A673 (cell line): ENCODE results near the gene VSIG2. TPM values are rescaled to one million over a fixed set of nuclear protein-coding genes. Genes with fewer than 3 reads are reported as not detected.
A peak's percentile ranks its signal among the peaks of the same experiment; 100 is the strongest.

Experiments used
- BruUV-seq: library from RNA; stranded (reverse); fragments of 400-500 nt; replicated peaks from 2 replicates; lab custom pipeline; 2021; lab: Mats Ljungman, UMichigan
- CTCF ChIA-PET: fragments of 300-600 bp; sonication (Branson Sonifier 250); formaldehyde crosslinking; loops from one replicate; lab custom pipeline; 2022; ENCODE audit warnings: antibody characterized with exemption; lab: Charles Lee
- POLR2A ChIA-PET: fragments of 300-600 bp; sonication (Branson Sonifier 250); formaldehyde crosslinking; loops from one replicate; lab custom pipeline; 2022; ENCODE audit warnings: antibody characterized with exemption; ENCODE audit not compliant: low non-redundant PET; lab: Charles Lee
- DNase-seq: peaks from one replicate; pipeline ENCODE4 v3.0.0-alpha.2; 2015; ENCODE audit warnings: low spot score
- H3K27ac ChIP-seq: fragments of 200-600 bp; sonication (generic); 2 replicates; pipeline ENCODE4 v1.5.1; 2016; ENCODE audit warnings: mixed run types, low read depth, mild to moderate bottlenecking, mixed read lengths, antibody characterized with exemption, low read length; ENCODE audit not compliant: poor library complexity, severe bottlenecking
- H3K27me3 ChIP-seq: fragments of 200-600 bp; sonication (generic); replicated peaks from 2 replicates; pipeline ENCODE4 v1.6.1; 2017; ENCODE audit warnings: mixed run types, low read depth, mild to moderate bottlenecking, mixed read lengths, antibody characterized with exemption, low read length; ENCODE audit not compliant: insufficient read depth, poor library complexity
- H3K36me3 ChIP-seq: fragments of 200-600 bp; sonication (generic); 2 replicates; pipeline ENCODE4 v1.6.1; 2016; ENCODE audit warnings: mixed run types, mild to moderate bottlenecking, mixed read lengths, antibody characterized with exemption, low read length; ENCODE audit not compliant: insufficient read depth, poor library complexity, severe bottlenecking
- H3K4me1 ChIP-seq: fragments of 200-600 bp; sonication (generic); 2 replicates; pipeline ENCODE4 v1.6.1; 2017; ENCODE audit warnings: mixed run types, mild to moderate bottlenecking, mixed read lengths, antibody characterized with exemption, low read length; ENCODE audit not compliant: insufficient read depth, poor library complexity, severe bottlenecking
- H3K4me3 ChIP-seq: fragments of 200-600 bp; sonication (generic); 2 replicates; pipeline ENCODE4 v1.5.1; 2016; ENCODE audit warnings: low read depth, mixed run types, mild to moderate bottlenecking, mixed read lengths, low read length; ENCODE audit not compliant: poor library complexity, severe bottlenecking
- H3K9me3 ChIP-seq: fragments of 200-600 bp; sonication (generic); 2 replicates; pipeline ENCODE4 v1.6.1; 2016; ENCODE audit warnings: mixed run types, low read depth, mild to moderate bottlenecking, mixed read lengths, antibody characterized with exemption, low read length; ENCODE audit not compliant: poor library complexity, severe bottlenecking
- EZH2 ChIP-seq: fragments of 200-600 bp; sonication (generic); IDR thresholded peaks from 2 replicates; pipeline ENCODE4 v1.6.1; 2017; ENCODE audit warnings: borderline replicate concordance, low read depth, mild to moderate bottlenecking, mixed read lengths, antibody characterized with exemption, low read length; ENCODE audit not compliant: poor library complexity, severe bottlenecking
- intact Hi-C: fragments of 100-400 bp; cut with micrococcal nuclease; formaldehyde crosslinking; loops from one replicate; pipeline ENCODE4 v1.10.0; 2022; ENCODE audit not compliant: unreplicated experiment
- total RNA-seq: library from RNA; stranded (reverse); gene quantifications from 2 replicates; pipeline ENCODE4 v1.2.3, GENCODE V29; 2021
- TF ChIP-seq, protein P1 (sequence below): fragments of 300-800, 200-600 bp; sonication (generic); conservative IDR thresholded peaks from 2 replicates; pipeline ENCODE4 v1.5.1; 2017; ENCODE audit warnings: low read depth, mild to moderate bottlenecking, antibody characterized with exemption, low read length, moderate library complexity, mixed read lengths

The VSIG2 gene
- total RNA-seq, 1 experiment from 2014 or later = not detected

DNA sequence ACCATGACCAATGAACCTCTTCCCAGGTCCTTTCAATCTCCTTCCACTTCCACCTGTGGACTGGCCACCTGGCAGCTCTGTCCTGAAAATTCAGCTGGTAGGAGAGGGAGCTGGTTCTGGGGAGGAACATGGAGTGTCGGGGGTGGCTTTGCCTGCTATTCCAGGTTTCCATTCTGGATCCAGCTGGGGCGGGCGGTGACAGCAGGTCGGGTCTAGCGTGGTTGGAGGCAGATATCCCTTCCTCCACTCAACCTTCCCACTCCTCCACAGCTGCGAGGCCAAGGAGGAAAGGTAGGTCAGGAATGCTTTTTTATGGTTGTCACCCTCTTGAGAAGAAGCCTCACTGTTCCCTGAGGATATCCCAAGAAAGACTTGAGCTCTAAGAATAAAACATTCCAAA, 9.0 kb downstream of the VSIG2 start:
- Histone ChIP-seq H3K27ac (no peak overlapping the region), H3K4me1 (peaks cover 32% of the 10 kb centered on the region), H3K9me3 (no peaks in the 10 kb centered on the region), H3K36me3 (no peaks in the 10 kb centered on the region), H3K4me3 (no peak overlapping the region), H3K27me3 (no peaks in the 10 kb centered on the region)
- no peak for TF ChIP-seq EZH2
- TF ChIP-seq, protein P1, sequence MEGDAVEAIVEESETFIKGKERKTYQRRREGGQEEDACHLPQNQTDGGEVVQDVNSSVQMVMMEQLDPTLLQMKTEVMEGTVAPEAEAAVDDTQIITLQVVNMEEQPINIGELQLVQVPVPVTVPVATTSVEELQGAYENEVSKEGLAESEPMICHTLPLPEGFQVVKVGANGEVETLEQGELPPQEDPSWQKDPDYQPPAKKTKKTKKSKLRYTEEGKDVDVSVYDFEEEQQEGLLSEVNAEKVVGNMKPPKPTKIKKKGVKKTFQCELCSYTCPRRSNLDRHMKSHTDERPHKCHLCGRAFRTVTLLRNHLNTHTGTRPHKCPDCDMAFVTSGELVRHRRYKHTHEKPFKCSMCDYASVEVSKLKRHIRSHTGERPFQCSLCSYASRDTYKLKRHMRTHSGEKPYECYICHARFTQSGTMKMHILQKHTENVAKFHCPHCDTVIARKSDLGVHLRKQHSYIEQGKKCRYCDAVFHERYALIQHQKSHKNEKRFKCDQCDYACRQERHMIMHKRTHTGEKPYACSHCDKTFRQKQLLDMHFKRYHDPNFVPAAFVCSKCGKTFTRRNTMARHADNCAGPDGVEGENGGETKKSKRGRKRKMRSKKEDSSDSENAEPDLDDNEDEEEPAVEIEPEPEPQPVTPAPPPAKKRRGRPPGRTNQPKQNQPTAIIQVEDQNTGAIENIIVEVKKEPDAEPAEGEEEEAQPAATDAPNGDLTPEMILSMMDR = no peak
- CTCF ChIA-PET = no interaction called here
- intact Hi-C loops = no loop called here
- no TSS peak for BruUV-seq
- no peak for DNase-seq
- POLR2A ChIA-PET = no interaction called here

DNA sequence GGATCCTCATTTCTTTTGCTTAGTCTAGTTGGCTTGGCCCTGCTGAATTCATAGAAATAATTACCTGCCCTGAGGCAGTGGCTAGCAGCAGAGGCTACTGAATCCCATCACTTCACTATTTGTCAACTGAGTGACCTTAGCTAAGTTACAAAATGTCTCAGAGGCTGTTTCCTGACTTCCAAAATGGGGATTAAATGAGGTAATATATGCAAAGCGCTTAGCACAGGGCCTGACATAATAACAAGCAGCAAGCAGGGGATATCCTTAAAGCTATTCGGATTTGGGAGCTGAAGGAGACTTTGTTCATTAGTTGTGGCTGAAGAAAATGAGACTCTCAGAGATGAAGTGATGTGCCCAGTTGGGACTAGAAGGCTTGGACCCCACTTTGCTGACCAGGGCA, 9.5 kb downstream of the VSIG2 start:
- Histone ChIP-seq H3K4me1 (peaks cover 32% of the 10 kb centered on the region), H3K4me3 (no peak overlapping the region), H3K27ac (no peak overlapping the region), H3K27me3 (no peaks in the 10 kb centered on the region), H3K9me3 (no peaks in the 10 kb centered on the region), H3K36me3 (no peaks in the 10 kb centered on the region)
- no peak for DNase-seq
- intact Hi-C loops = no loop called here
- POLR2A ChIA-PET = no interaction called here
- TF ChIP-seq, protein P1 = no peak
- CTCF ChIA-PET = no interaction called here
- BruUV-seq = no TSS peak

DNA sequence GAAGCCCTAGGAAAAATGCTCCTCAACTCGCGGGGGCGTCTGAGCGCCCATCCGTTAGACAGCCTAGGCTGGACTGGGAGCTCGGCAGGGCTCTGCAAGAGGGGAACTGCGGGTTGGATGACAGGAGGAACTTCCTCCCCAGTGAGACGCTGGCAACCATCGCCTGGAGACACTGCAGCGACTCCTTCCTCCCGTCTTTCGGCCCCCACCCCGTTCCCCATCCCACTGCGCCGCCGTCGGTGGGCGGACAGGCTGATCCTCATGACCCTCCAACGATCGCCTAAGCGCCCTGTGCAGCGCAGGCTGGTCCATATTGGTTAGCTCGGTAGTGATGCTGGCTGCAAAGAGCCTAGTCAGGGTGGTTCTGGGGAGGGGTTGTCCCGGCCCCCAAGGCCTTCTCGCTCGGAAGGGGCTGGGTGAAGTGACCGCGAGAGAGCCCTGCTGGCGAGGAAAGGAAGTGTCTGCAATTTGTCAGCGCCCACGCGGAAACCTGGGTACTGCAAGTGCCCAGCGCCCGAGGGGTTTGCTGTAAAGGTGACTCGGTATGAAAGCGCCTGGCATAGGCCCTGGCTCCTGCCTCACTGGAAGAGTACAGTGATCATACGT, 11.7 kb downstream of the VSIG2 start:
- no peak for TF ChIP-seq EZH2
- TF ChIP-seq, protein P1 = peak; percentile 74
- ChIA-PET CTCF (no interaction called here), POLR2A (no interaction called here)
- Histone ChIP-seq H3K27ac (peak overlapping the region; percentile 9), H3K9me3 (no peaks in the 10 kb centered on the region), H3K36me3 (no peaks in the 10 kb centered on the region), H3K27me3 (no peaks in the 10 kb centered on the region), H3K4me1 (peaks cover 22% of the 10 kb centered on the region), H3K4me3 (peak overlapping the region; percentile 81)
- peak; percentile 70 for DNase-seq
- intact Hi-C loops = no loop called here
- BruUV-seq = no TSS peak
